ENCODE results near the gene HOXC9. TPM values are rescaled to one million over a fixed set of nuclear protein-coding genes. Genes with fewer than 3 reads are reported as not detected.

HOXC9 gene
- total and polyA plus RNA-seq, 2 experiments from 2014 or later = not detected

DNA sequence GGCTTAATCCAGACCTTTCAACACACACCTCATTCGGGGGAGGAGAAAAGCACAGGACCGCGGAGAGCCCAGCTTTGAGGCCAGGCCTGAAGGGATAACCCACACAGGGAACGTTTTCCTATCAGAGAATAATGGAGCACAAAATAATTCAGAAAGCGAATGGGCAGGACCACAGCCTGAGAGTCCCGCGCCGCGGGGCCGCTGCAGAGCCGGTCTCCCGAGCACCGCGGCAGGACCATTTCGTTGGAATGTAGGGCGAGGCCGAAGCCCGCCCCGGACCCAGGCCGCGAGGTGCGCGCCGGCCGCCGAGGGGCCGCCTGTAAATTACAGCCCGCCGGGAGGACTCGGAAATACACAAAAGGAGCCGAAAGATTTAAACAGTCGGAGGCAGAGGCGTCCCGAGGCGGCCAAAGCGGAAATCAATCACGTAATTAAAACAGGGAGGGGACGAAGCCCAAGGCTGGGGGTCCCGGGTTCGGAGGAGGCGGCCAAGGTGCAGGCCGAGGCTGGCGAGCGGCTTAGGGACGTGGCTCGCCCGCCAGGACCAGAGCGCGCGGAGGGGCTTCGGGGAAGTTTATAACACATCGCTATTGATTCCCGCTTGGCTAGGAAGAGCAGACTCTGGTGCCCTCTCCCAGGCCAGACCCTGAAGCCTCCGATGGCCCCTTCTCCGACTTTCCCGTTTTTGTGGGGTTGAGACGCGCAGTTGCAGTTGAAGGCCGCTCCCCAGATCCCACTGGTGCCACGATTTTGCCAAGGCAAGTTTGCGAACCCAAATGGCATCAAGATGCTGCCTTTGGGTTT is 47.4 kb downstream of the HOXC9 start:
- peaks cover 100% of the 10 kb centered on the region for H3K27me3 ChIP-seq
- no peak overlapping the region for H3K27ac ChIP-seq
- H3K4me1 ChIP-seq (ENCODE audit: low read depth) = no peaks in the 10 kb centered on the region
- DNase-seq (ENCODE audit: low read depth in 1 of 2, low spot score in 1 of 2) = no peak
- H3K9me3 ChIP-seq (ENCODE audit: low read depth) = no peaks in the 10 kb centered on the region
- no peaks in the 10 kb centered on the region for H3K36me3 ChIP-seq
- TF ChIP-seq, protein P1, sequence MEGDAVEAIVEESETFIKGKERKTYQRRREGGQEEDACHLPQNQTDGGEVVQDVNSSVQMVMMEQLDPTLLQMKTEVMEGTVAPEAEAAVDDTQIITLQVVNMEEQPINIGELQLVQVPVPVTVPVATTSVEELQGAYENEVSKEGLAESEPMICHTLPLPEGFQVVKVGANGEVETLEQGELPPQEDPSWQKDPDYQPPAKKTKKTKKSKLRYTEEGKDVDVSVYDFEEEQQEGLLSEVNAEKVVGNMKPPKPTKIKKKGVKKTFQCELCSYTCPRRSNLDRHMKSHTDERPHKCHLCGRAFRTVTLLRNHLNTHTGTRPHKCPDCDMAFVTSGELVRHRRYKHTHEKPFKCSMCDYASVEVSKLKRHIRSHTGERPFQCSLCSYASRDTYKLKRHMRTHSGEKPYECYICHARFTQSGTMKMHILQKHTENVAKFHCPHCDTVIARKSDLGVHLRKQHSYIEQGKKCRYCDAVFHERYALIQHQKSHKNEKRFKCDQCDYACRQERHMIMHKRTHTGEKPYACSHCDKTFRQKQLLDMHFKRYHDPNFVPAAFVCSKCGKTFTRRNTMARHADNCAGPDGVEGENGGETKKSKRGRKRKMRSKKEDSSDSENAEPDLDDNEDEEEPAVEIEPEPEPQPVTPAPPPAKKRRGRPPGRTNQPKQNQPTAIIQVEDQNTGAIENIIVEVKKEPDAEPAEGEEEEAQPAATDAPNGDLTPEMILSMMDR (IDR thresholded peaks at IDR 0.05; ENCODE audit: low read depth, low read length) = no peak
- H3K4me3 ChIP-seq = no peak overlapping the region

DNA sequence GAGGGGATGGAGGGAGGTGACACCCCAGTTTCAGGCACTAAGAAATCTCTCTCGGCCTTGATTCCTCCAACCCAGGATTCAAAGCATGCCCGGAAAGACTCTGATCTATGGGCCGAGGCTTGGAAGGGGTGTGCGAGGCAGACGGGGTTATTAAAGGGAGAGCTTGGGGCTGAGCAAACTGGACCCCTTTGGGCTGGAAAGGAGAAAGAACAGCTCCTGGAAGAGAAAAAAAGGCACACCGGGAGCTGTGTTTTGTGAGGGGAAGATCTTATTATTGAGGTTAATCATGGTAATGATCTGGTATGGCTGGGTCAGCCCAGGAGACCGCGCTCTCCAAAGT is 48.0 kb downstream of the HOXC9 start:
- Histone ChIP-seq H3K27me3 (peaks cover 100% of the 10 kb centered on the region), H3K36me3 (no peaks in the 10 kb centered on the region), H3K4me3 (no peak overlapping the region), H3K4me1 (ENCODE audit: low read depth) (no peaks in the 10 kb centered on the region), H3K9me3 (ENCODE audit: low read depth) (no peaks in the 10 kb centered on the region), H3K27ac (no peak overlapping the region)
- DNase-seq (ENCODE audit: low read depth in 1 of 2, low spot score in 1 of 2) = no peak
- TF ChIP-seq, protein P1 (IDR thresholded peaks at IDR 0.05; ENCODE audit: low read depth, low read length) = no peak

DNA sequence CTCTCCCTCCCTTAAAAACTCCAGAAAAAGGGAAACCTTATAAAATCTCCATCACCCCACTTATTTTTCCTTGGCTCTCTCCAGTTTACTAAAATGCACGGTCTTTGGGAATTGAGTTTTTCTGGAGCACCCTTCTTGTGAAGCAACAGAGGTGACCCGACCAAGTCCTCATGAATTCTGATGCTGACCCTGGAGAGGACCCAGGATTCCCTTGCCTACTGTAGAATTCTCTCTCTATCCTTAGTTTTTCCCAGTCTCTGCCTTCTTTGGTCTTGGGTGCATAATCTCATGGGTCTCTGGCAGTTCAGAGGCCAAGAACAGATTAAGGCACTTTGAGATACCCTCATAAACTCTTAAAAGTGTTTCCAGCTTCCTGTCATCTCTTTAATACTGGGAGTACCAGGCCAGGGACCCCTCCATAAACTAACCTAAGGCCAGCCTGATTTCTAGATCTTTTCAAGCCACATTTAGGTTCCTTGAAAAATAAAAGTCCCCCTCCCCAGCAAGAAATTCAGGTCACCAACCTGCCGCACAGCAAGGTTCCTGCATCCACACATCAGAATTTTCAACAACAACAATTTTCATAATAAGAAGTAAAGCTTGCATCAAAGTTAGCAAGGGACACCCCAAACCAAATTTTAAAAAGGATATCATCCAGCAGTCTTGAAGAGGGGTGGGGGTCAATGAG is 48.6 kb downstream of the HOXC9 start:
- H3K9me3 ChIP-seq (ENCODE audit: low read depth) = no peaks in the 10 kb centered on the region
- H3K4me1 ChIP-seq (ENCODE audit: low read depth) = no peaks in the 10 kb centered on the region
- DNase-seq (ENCODE audit: low read depth in 1 of 2, low spot score in 1 of 2) = no peak
- no peak overlapping the region for H3K4me3 ChIP-seq
- no peak overlapping the region for H3K27ac ChIP-seq
- TF ChIP-seq, protein P1 (IDR thresholded peaks at IDR 0.05; ENCODE audit: low read depth, low read length) = no peak
- peaks cover 100% of the 10 kb centered on the region for H3K27me3 ChIP-seq
- H3K36me3 ChIP-seq = no peaks in the 10 kb centered on the region

DNA sequence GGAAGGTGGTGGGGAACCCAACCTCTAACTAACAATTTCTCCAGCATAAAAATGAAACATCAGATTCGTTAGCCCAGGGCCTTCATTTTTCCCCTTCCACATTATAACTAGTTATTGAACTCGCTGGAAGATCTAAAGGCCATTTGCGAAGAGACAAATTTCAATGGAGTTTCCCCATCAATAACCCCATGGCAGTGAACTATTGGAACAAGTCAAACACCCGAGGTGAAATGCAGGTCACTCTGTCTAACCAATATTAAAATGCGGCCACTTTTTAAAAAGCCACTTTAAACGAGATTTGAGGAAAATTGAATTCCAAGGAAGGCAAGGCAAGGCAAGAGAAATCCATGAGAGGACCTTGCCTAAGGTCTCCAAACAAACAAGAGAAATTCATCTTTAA is 49.1 kb downstream of the HOXC9 start:
- no peaks in the 10 kb centered on the region for H3K4me1 ChIP-seq (ENCODE audit: low read depth)
- H3K4me3 ChIP-seq = no peak overlapping the region
- H3K27ac ChIP-seq = no peak overlapping the region
- no peaks in the 10 kb centered on the region for H3K9me3 ChIP-seq (ENCODE audit: low read depth)
- DNase-seq (ENCODE audit: low read depth in 1 of 2, low spot score in 1 of 2) = no peak
- H3K36me3 ChIP-seq = no peaks in the 10 kb centered on the region
- H3K27me3 ChIP-seq = peaks cover 100% of the 10 kb centered on the region
- TF ChIP-seq, protein P1 (IDR thresholded peaks at IDR 0.05; ENCODE audit: low read depth, low read length) = no peak

DNA sequence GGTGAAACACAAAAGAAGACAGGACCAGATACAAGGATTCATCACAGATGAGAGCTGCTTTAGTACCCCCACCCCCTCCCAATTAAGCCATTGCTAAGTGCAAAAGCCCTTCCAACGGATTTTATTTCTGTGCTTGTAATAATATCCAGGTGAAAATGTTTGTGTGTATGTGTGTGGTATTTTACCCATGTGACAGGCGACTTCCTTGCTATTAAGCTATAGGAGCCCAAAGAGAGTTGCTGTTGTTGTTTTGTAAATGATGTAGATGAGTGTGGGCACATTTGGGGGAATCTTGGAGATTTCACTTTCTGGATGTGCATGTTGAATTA is 50.5 kb downstream of the HOXC9 start:
- Histone ChIP-seq H3K27ac (no peak overlapping the region), H3K4me3 (no peak overlapping the region)
- DNase-seq (ENCODE audit: low read depth in 1 of 2, low spot score in 1 of 2) = no peak

More for the DNA sequence above, 50.5 kb downstream of the HOXC9 start:
- TF ChIP-seq, protein P1 (IDR thresholded peaks at IDR 0.05; ENCODE audit: low read depth, low read length) = no peak
- Histone ChIP-seq H3K4me1 (ENCODE audit: low read depth) (no peaks in the 10 kb centered on the region), H3K36me3 (no peaks in the 10 kb centered on the region), H3K9me3 (ENCODE audit: low read depth) (no peaks in the 10 kb centered on the region), H3K27me3 (peaks cover 100% of the 10 kb centered on the region)

Measured in cardiac muscle cell (in vitro differentiated cells and primary cell).